VCaP (cell line): ENCODE results near the gene TMEM238L.

ENCODE experiments used
- H3K27ac ChIP-seq: fragments of 450-650 bp; 2 replicates; pipeline ENCODE4 v1.5.1; 2017
- CTCF ChIP-seq: fragments of 450-650 bp; conservative IDR thresholded peaks from 2 replicates; pipeline ENCODE4 v1.5.1; 2017; ENCODE audit warnings: mild to moderate bottlenecking, moderate library complexity

Gene TMEM238L

DNA sequence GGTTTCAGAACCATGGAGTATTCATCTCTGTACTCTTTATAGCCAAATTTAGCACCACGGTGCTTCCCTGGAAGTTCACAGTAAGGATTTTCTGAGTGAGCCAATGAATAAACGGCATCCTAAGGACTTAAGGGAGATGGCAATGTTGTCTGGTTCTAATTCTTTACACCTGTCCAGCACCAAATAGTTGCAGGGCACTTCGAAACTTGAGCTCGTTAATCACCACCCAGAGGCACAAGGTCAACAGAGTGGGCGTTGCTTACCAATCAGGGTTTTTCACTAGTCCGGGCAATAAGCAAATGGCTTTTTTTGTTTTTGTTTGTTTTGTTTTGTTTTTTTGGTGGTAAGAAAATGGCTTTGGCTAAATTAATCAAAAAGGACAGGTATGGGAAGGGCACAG is 45.8 kb downstream of the TMEM238L start:
- no peak for TF ChIP-seq CTCF
- no peak overlapping the region for H3K27ac ChIP-seq

- no peak overlapping the region for H3K27ac ChIP-seq
- no peak for TF ChIP-seq CTCF
Observed at GRCh38 chr17:10757647-10758046, 46.3 kb downstream of the TMEM238L start.

- TF ChIP-seq CTCF: no peak
- H3K27ac ChIP-seq: no peak overlapping the region
Observed at GRCh38 chr17:10757067-10757466, 46.8 kb downstream of the TMEM238L start.

GRCh38 chr17:10756619-10757018 is 47.3 kb downstream of the TMEM238L start:
- no peak for TF ChIP-seq CTCF
- no peak overlapping the region for H3K27ac ChIP-seq

- H3K27ac ChIP-seq: no peak overlapping the region
- no peak for TF ChIP-seq CTCF
Observed at GRCh38 chr17:10756185-10756584, 47.7 kb downstream of the TMEM238L start.

DNA sequence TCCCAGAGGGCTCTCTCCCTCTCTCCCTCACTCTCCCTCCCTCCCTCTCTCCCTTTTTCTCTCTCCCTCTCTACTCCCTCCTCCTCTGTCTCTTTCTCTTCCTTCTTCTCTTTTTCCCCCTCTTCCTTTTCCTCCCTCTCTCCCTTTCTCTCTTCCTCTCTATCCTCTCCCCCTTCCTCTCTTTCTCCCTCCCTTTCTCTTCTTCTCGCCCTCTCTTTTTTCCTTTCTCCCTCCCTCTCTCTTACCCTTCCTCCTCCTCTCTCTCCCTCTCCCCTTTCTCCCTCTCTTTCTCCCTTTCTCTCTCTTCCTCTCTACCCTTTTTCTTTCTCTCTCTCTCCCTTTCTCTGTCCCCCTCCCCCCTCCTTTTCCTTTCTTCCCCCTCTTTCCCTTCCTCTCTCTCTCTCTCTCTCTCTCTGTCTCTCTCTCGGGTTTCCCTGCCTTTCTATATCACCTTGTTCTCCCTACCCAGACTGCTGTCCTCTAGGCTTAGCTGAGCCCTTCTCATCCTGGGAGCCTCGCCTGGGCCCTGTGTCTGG is 48.2 kb downstream of the TMEM238L start:
- H3K27ac ChIP-seq: no peak overlapping the region
- TF ChIP-seq CTCF: no peak

DNA sequence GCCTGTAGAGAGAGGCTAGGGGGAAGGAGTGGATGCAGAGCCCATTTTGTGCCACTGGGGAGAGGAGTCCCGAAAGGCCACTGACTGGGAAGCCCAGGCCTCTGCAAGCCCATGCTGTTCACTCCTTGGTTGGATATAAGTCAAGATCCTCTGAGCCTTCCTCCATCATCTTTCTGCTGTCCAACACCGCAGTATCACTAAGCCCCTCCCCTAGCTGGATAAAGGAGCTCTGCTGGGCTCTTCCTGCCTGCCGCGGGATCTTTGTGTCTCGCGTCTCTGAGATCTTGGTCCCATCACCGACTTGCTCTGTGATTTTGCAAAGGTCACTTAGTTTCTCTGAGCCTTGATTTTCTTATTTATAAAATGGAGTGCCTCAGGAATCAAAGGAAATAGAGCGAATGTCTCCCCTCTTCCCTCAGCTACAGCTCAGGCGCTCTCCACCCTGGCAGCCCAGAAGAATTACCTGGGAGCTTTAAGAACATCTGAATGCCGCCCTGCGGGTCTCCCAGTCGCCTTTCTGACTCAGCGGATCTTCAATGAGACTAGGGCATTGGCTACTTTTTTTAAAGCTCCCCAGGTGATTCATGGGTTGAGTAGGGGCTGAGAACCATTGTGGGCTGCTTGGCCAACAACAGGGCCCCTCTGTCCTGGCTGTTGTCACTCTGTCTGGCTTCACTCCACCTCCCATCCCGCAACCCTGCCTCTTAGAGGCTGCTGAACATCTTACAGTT is 48.9 kb downstream of the TMEM238L start:
- no peak for TF ChIP-seq CTCF
- H3K27ac ChIP-seq: no peak overlapping the region
